SU-DHL-6 (cell line): ENCODE data around the gene SH3RF3.

Source experiments
- EZH2phosphoT487 ChIP-seq: fragments of 200-600 bp; sonication (generic), shearing (Covaris generic); conservative IDR thresholded peaks from 2 replicates; pipeline ENCODE4 v1.6.1; 2018; ENCODE audit warnings: mild to moderate bottlenecking, antibody characterized with exemption, low read length, moderate library complexity, mixed read lengths
- TF ChIP-seq, protein P1 (sequence below): fragments of 200-600 bp; sonication (generic); IDR thresholded peaks from one replicate; pipeline ENCODE4 v1.5.1; 2017; ENCODE audit warnings: antibody characterized with exemption, mild to moderate bottlenecking, low read length, moderate library complexity; ENCODE audit not compliant: insufficient read depth, poor library complexity, severe bottlenecking

DNA sequence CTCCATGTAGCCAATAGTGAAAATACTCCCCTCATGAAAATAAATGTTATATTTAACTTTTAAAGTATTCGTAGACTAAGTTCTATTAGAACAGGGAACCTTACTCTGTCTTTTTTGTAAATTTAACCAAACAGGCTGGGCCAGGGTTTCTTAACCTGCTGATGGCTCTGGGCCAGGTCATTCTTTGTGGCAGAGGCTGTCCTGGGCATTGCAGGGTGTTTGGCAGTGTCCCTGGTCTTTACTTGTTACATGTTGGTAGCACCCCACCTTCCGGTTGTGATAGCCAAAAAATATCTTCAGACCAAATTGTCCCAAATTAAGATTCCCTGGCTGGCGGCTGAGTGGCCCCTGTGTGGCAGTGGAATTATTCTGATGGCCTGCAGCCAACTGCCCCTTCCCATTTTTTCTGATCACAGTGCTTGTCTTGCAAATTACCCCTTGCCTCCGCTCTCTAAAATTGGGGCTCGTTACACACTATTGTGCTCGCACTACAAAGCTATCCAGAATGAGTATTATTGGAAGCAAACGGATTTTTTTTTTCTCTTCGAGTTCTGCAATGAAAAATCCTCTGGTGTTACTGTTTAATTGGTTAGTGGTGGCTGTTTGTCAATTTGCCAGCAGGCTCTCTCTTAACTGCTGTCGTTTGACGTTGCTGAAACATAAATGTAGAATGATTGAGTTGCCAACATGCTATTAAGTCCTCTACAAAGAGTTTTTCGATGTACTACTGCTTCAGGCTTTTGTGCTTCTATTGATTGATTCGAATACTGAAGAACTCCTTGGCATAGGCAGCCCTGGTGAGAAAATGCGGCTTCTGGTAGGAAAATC is 216.9 kb downstream of the SH3RF3 start:
- TF ChIP-seq, protein P1, sequence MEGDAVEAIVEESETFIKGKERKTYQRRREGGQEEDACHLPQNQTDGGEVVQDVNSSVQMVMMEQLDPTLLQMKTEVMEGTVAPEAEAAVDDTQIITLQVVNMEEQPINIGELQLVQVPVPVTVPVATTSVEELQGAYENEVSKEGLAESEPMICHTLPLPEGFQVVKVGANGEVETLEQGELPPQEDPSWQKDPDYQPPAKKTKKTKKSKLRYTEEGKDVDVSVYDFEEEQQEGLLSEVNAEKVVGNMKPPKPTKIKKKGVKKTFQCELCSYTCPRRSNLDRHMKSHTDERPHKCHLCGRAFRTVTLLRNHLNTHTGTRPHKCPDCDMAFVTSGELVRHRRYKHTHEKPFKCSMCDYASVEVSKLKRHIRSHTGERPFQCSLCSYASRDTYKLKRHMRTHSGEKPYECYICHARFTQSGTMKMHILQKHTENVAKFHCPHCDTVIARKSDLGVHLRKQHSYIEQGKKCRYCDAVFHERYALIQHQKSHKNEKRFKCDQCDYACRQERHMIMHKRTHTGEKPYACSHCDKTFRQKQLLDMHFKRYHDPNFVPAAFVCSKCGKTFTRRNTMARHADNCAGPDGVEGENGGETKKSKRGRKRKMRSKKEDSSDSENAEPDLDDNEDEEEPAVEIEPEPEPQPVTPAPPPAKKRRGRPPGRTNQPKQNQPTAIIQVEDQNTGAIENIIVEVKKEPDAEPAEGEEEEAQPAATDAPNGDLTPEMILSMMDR = no peak
- no peak for TF ChIP-seq EZH2phosphoT487
